CD14-positive monocyte (primary cell): ENCODE results near the gene ICAM5. TPM values are rescaled to one million over a fixed set of nuclear protein-coding genes. Genes with fewer than 3 reads are reported as not detected.

Source experiments
- DNase-seq, 3 donors: peaks; one replicate each; pipeline ENCODE4 v3.0.0-alpha.2; 2011 to 2022
- H2AFZ ChIP-seq: 2 replicates; pipeline ENCODE4 v1.6.0; 2012; ENCODE audit warnings: mild to moderate bottlenecking, low read depth, low read length, inconsistent platforms; ENCODE audit not compliant: insufficient read depth, poor library complexity, severe bottlenecking
- H3K27ac ChIP-seq, 2 donors: 1 replicate in 1 of 2; 2 replicates in 1 of 2; pipeline ENCODE4 v1.5.1; 2012 to 2013; ENCODE audit warnings: low read length in 2 of 2, control low read depth in 1 of 2, inconsistent platforms in 1 of 2, low read depth in 1 of 2, mild to moderate bottlenecking in 1 of 2
- H3K27me3 ChIP-seq, 2 donors: one replicate each; pipeline versions ENCODE4 v1.6.0 to v1.6.1; 2011 to 2013; ENCODE audit warnings: low read length in 2 of 2; ENCODE audit not compliant: control insufficient read depth in 2 of 2, insufficient read depth in 2 of 2
- H3K36me3 ChIP-seq, 2 donors: replicated peaks in 1 of 2; 1 replicate in 1 of 2; 2 replicates in 1 of 2; pipeline versions ENCODE4 v1.5.1 to v1.6.1; 2012 to 2013; ENCODE audit warnings: low read length in 2 of 2, control low read depth in 1 of 2, inconsistent platforms in 1 of 2, mild to moderate bottlenecking in 1 of 2; ENCODE audit not compliant: insufficient read depth in 2 of 2, control insufficient read depth in 1 of 2
- H3K4me1 ChIP-seq, 2 donors: 1 replicate in 1 of 2; 2 replicates in 1 of 2; pipeline versions ENCODE4 v1.5.1 to v1.6.1; 2012 to 2013; ENCODE audit warnings: low read length in 2 of 2, control low read depth in 1 of 2, inconsistent platforms in 1 of 2, mild to moderate bottlenecking in 1 of 2, moderate library complexity in 1 of 2; ENCODE audit not compliant: insufficient read depth in 2 of 2, control insufficient read depth in 1 of 2
- H3K4me2 ChIP-seq: replicated peaks from 2 replicates; pipeline ENCODE3; 2012; ENCODE audit warnings: low read length, moderate library complexity, mild to moderate bottlenecking; ENCODE audit not compliant: poor library complexity, severe bottlenecking; ENCODE audit errors: extremely low read depth
- H3K4me3 ChIP-seq, 3 experiments: fragments of 200-600 bp in 1 of 3; sonication (generic) in 1 of 3; replicated peaks in 1 of 3; 1 replicate in 2 of 3; 2 replicates in 1 of 3; pipeline ENCODE4 v1.5.1; 2011 to 2013; ENCODE audit warnings: low read length in 3 of 3, mild to moderate bottlenecking in 3 of 3, control low read depth in 2 of 3, low read depth in 2 of 3, inconsistent platforms in 1 of 3, moderate library complexity in 1 of 3
- H3K79me2 ChIP-seq: 2 replicates; pipeline ENCODE4 v1.6.0; 2012; ENCODE audit warnings: mild to moderate bottlenecking, control low read depth, inconsistent platforms, low read length, moderate library complexity; ENCODE audit not compliant: insufficient read depth
- H3K9ac ChIP-seq: 2 replicates; pipeline ENCODE4 v1.6.0; 2017; ENCODE audit warnings: low read length, mild to moderate bottlenecking; ENCODE audit not compliant: insufficient read depth, poor library complexity, severe bottlenecking
- H3K9me3 ChIP-seq, 2 donors: replicated peaks in 1 of 2; 1 replicate in 1 of 2; 2 replicates in 1 of 2; pipeline versions ENCODE4 v1.5.1 to v1.6.1; 2012 to 2013; ENCODE audit warnings: low read length in 2 of 2, control low read depth in 1 of 2; ENCODE audit not compliant: control insufficient read depth in 1 of 2, insufficient read depth in 1 of 2
- H4K20me1 ChIP-seq: 2 replicates; pipeline ENCODE4 v1.6.0; 2012; ENCODE audit warnings: mild to moderate bottlenecking, low read length, control low read depth, moderate library complexity; ENCODE audit not compliant: insufficient read depth
- H3K27ac Mint-ChIP-seq, 7 donors: one replicate each; pipeline ENCODE4 v1.8.0; 2020; ENCODE audit warnings: mild to moderate bottlenecking in 7 of 7, mixed read lengths in 7 of 7, moderate library complexity in 6 of 7, inconsistent platforms in 2 of 7
- H3K27me3 Mint-ChIP-seq, 3 donors: one replicate each; pipeline ENCODE4 v1.8.0; 2021 to 2022; ENCODE audit warnings: low read depth in 3 of 3, mild to moderate bottlenecking in 3 of 3, mixed read lengths in 3 of 3, moderate library complexity in 3 of 3, inconsistent platforms in 1 of 3
- H3K36me3 Mint-ChIP-seq, 2 donors: one replicate each; pipeline ENCODE4 v1.8.0; 2020; ENCODE audit warnings: mixed read lengths in 2 of 2, inconsistent platforms in 1 of 2, mild to moderate bottlenecking in 1 of 2
- H3K4me1 Mint-ChIP-seq: one replicate; pipeline ENCODE4 v1.8.0; 2020; ENCODE audit warnings: mild to moderate bottlenecking, mixed read lengths
- H3K4me3 Mint-ChIP-seq, 2 donors: one replicate each; pipeline ENCODE4 v1.8.0; 2020; ENCODE audit warnings: mild to moderate bottlenecking in 2 of 2, mixed read lengths in 2 of 2, moderate library complexity in 1 of 2
- H3K9me3 Mint-ChIP-seq, 7 donors: one replicate each; pipeline ENCODE4 v1.8.0; 2020 to 2022; ENCODE audit warnings: mixed read lengths in 7 of 7, mild to moderate bottlenecking in 6 of 7, moderate library complexity in 6 of 7, inconsistent platforms in 2 of 7
- WGBS: methylation state at CpG from one replicate; pipeline ENCODE4 v1.1.5; 2013; ENCODE audit warnings: missing lambda C conversion rate; ENCODE audit not compliant: insufficient coverage; 5-methylcytosine and 5-hydroxymethylcytosine counted together
- intact Hi-C, 2 donors: fragments of 100-400 bp; cut with micrococcal nuclease; formaldehyde crosslinking; loops; one replicate each; pipeline versions ENCODE4 v1.15.0 to v1.15.1; 2023
- polyA plus RNA-seq, 3 donors: library from polyadenylated mRNA; depleted of rRNA in 1 of 3; unstranded in 2 of 3; stranded (reverse) in 1 of 3; fragments of 300-500 nt in 2 of 3; fragments of >200 nt in 1 of 3; fragmentation: Illumina TruSeq in 2 of 3; gene quantifications; 1 replicate in 2 of 3; 2 replicates in 1 of 3; pipeline ENCODE4 v1.2.3, GENCODE V29; 2012 to 2021
- TF ChIP-seq, protein P1 (sequence below): fragments of 200-600 bp; IDR thresholded peaks from one replicate; pipeline ENCODE4 v1.8.0; 2022; ENCODE audit warnings: antibody characterized with exemption, mild to moderate bottlenecking

ICAM5 gene
- polyA plus RNA-seq, 3 donors: 0.21 to 2.1 TPM; not detected in 1

DNA sequence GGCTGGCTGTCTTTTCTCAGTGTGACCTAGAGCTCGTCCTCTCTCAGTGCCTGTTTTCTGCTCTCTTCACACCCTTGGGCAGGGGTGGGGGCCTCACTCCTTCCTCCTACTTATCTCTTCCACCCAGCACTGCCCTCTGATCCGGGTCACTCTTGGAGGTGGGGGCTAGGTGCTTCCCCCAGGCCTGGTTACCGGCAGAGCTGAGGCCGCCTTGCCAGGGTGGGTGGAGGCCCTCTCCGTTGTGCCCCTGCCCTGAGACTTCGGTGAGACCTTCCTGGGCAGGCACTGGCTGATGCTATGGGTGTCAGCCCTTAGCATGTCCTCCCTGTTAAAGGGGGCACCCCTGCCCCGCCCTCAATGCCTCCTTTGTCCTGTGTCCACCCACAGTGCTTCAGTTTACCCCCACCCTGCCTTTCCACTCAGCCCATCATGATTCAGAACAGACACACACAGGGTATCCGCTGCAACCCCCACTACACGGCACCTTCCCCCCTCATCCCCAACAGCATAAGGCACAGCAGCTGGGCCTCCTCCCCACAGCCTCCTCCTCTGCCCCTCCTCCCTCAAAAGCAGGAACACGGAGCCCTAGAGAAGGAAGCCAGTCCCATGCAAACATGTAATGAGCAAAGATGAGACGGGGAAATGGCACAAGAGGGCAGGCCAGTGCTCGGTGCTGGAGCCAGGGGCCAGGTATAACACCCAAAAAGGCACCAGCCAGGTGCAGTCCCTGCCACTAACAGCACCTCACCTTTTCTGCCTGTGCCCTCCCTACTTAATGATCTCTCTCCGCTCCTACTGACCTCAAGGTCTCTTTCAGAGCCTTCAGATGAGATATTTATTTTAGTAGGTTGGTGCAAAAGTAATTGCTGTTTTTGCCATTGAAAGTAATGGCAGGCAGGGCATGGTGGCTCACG is 10.1 kb downstream of the ICAM5 start:
- peak overlapping the region in 5 of 7 donors; percentile 4 to 60 (median 51) for H3K27ac Mint-ChIP-seq
- peak overlapping the region; percentile 51 to 76 for H3K4me3 Mint-ChIP-seq

More for the DNA sequence above, 10.1 kb downstream of the ICAM5 start:
- intact Hi-C loops: no loop called here
- no peaks in the 10 kb centered on the region for H4K20me1 ChIP-seq
- Mint-ChIP-seq H3K36me3 (peaks cover 5 to 10% of the 10 kb centered on the region in 2 donors), H3K4me1 (peaks cover 42% of the 10 kb centered on the region), H3K27me3 (peaks cover 32 to 38% (median 33%) of the 10 kb centered on the region in 3 donors), H3K9me3 (peaks cover 0 to 15% (median under 1%) of the 10 kb centered on the region in 7 donors)
- WGBS: 14% methylated on average over 11 of the region's 14 CpGs
- peaks cover 4 to 16% of the 10 kb centered on the region in 2 donors for H3K27me3 ChIP-seq
- H3K4me2 ChIP-seq: peak overlapping the region; percentile 49
- DNase-seq: peak in 2 of 3 donors; percentile 58 to 61
- H3K79me2 ChIP-seq: no peaks in the 10 kb centered on the region
- peak overlapping the region; percentile 56 for H2AFZ ChIP-seq
- H3K9me3 ChIP-seq: no peaks in the 10 kb centered on the region
- no peak overlapping the region for H3K9ac ChIP-seq
- peaks cover 37 to 52% of the 10 kb centered on the region in 2 donors for H3K4me1 ChIP-seq
- TF ChIP-seq, protein P1, sequence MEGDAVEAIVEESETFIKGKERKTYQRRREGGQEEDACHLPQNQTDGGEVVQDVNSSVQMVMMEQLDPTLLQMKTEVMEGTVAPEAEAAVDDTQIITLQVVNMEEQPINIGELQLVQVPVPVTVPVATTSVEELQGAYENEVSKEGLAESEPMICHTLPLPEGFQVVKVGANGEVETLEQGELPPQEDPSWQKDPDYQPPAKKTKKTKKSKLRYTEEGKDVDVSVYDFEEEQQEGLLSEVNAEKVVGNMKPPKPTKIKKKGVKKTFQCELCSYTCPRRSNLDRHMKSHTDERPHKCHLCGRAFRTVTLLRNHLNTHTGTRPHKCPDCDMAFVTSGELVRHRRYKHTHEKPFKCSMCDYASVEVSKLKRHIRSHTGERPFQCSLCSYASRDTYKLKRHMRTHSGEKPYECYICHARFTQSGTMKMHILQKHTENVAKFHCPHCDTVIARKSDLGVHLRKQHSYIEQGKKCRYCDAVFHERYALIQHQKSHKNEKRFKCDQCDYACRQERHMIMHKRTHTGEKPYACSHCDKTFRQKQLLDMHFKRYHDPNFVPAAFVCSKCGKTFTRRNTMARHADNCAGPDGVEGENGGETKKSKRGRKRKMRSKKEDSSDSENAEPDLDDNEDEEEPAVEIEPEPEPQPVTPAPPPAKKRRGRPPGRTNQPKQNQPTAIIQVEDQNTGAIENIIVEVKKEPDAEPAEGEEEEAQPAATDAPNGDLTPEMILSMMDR: no peak
- peak overlapping the region in 1 of 3 experiments; percentile 51 for H3K4me3 ChIP-seq
- no peaks in the 10 kb centered on the region for H3K36me3 ChIP-seq
- H3K27ac ChIP-seq: peak overlapping the region in 1 of 2 donors; percentile 26
